Vagina (tissue), 2 donors: ENCODE measurements around the gene PLEKHM3. TPM values are rescaled to one million over a fixed set of nuclear protein-coding genes. Genes with fewer than 3 reads are reported as not detected.

Experiments used
- DNase-seq, 2 donors: peaks; one replicate each; pipeline ENCODE4 v3.0.0-alpha.2; 2017; ENCODE audit errors: extremely low spot score in 2 of 2
- H3K27ac ChIP-seq: fragments of 200-600 bp; sonication (generic); one replicate; pipeline ENCODE4 v1.5.1; 2019
- H3K27me3 ChIP-seq: fragments of 200-600 bp; sonication (generic); one replicate; pipeline ENCODE4 v1.5.1; 2019
- H3K36me3 ChIP-seq, 2 donors: fragments of 200-600 bp; sonication (generic); one replicate each; pipeline ENCODE4 v1.5.1; 2017 to 2019
- H3K4me1 ChIP-seq: fragments of 200-600 bp; sonication (generic); one replicate; pipeline ENCODE4 v1.5.1; 2019
- H3K4me3 ChIP-seq, 2 donors: fragments of 200-600 bp; sonication (generic); 1 replicate in 1 of 2; 2 replicates in 1 of 2; pipeline ENCODE4 v1.5.1; 2016 to 2019
- H3K9me3 ChIP-seq: fragments of 200-600 bp; sonication (generic); one replicate; pipeline ENCODE4 v1.5.1; 2019
- CTCF ChIP-seq, 3 experiments: fragments of 450-650 bp in 2 of 3; fragments of 200-600 bp in 1 of 3; sonication (generic) in 1 of 3; IDR thresholded peaks; one replicate each; pipeline ENCODE4 v1.5.1; 2017 to 2019; ENCODE audit warnings: antibody characterized with exemption in 3 of 3, mild to moderate bottlenecking in 2 of 3, moderate library complexity in 2 of 3
- POLR2A ChIP-seq, 2 donors: fragments of 450-650 bp; IDR thresholded peaks; one replicate each; pipeline ENCODE4 v1.6.1; 2017; ENCODE audit warnings: antibody characterized with exemption in 2 of 2, mild to moderate bottlenecking in 2 of 2, moderate library complexity in 2 of 2
- POLR2AphosphoS5 ChIP-seq, 2 donors: sonication (generic); formaldehyde crosslinking; IDR thresholded peaks; one replicate each; pipeline ENCODE4 v1.9.0; 2017; ENCODE audit warnings: antibody characterized with exemption in 2 of 2, mild to moderate bottlenecking in 2 of 2, low read depth in 1 of 2; ENCODE audit not compliant: insufficient read depth in 1 of 2
- intact Hi-C: fragments of 100-400 bp; cut with DNase I; formaldehyde crosslinking; loops from one replicate; pipeline ENCODE4 v1.15.1; 2023
- total RNA-seq: library from RNA; depleted of rRNA; stranded (reverse); fragments of >200 nt; gene quantifications from one replicate; pipeline ENCODE4 v1.2.3, GENCODE V29; 2016

Gene PLEKHM3
- 21.4 TPM for total RNA-seq

GRCh38 chr2:208025037-208025813, at the start of gene PLEKHM3:
Gene PLEKHM3 (minus strand): TSS chr2:208025527. CDS start chr2:208001639, 23,888 bp downstream.
- no peaks in the 10 kb centered on the region for H3K36me3 ChIP-seq
- H3K4me3 ChIP-seq: peak within 1 kb of the TSS; percentile 69 to 73
- no peaks in the 10 kb centered on the region for H3K9me3 ChIP-seq
- TF ChIP-seq POLR2AphosphoS5 (IDR thresholded peaks at IDR 0.05; ENCODE audit: insufficient read depth in 1 of 2, low read depth in 1 of 2) (peak; percentile 77 to 81), POLR2A (IDR thresholded peaks at IDR 0.05) (no peak), CTCF (IDR thresholded peaks at IDR 0.05) (no peak)
- H3K27me3 ChIP-seq: no peaks in the 10 kb centered on the region
- H3K4me1 ChIP-seq: peaks cover 28% of the 10 kb centered on the region
- no peak for DNase-seq
- intact Hi-C loops: no loop called here
- peak within 1 kb of the TSS; percentile 73 for H3K27ac ChIP-seq

GRCh38 chr2:208074610-208075356, 49.5 kb upstream of the PLEKHM3 start:
- intact Hi-C loops: loop anchor here (10.0 kb wide), 1 partner anchor 330 kb away; no protein-coding TSS in a partner anchor
- Histone ChIP-seq H3K9me3 (no peaks in the 10 kb centered on the region), H3K4me1 (no peaks in the 10 kb centered on the region), H3K36me3 (no peaks in the 10 kb centered on the region), H3K4me3 (no peak overlapping the region), H3K27ac (no peak overlapping the region), H3K27me3 (no peaks in the 10 kb centered on the region)
- no peak for DNase-seq
- TF ChIP-seq CTCF (IDR thresholded peaks at IDR 0.05) (no peak), POLR2AphosphoS5 (IDR thresholded peaks at IDR 0.05; ENCODE audit: insufficient read depth in 1 of 2, low read depth in 1 of 2) (no peak), POLR2A (IDR thresholded peaks at IDR 0.05) (no peak)

GRCh38 chr2:208072250-208072892, 47.0 kb upstream of the PLEKHM3 start:
- no peaks in the 10 kb centered on the region for H3K36me3 ChIP-seq
- no peak for TF ChIP-seq POLR2A (IDR thresholded peaks at IDR 0.05)
- TF ChIP-seq CTCF (IDR thresholded peaks at IDR 0.05): peak; percentile 52 to 66 (median 52)
- H3K9me3 ChIP-seq: no peaks in the 10 kb centered on the region
- H3K27me3 ChIP-seq: no peaks in the 10 kb centered on the region
- H3K4me1 ChIP-seq: no peaks in the 10 kb centered on the region
- intact Hi-C loops: loop anchor here (10.0 kb wide), 1 partner anchor 328 kb away; no protein-coding TSS in a partner anchor
- H3K4me3 ChIP-seq: no peak overlapping the region
- H3K27ac ChIP-seq: no peak overlapping the region
- no peak for DNase-seq

- Histone ChIP-seq H3K27ac (no peak overlapping the region), H3K9me3 (no peaks in the 10 kb centered on the region), H3K4me3 (no peak overlapping the region), H3K4me1 (no peaks in the 10 kb centered on the region), H3K27me3 (no peaks in the 10 kb centered on the region), H3K36me3 (no peaks in the 10 kb centered on the region)
- intact Hi-C loops: no loop called here
- no peak for DNase-seq
- TF ChIP-seq CTCF (IDR thresholded peaks at IDR 0.05): no peak
- TF ChIP-seq POLR2A (IDR thresholded peaks at IDR 0.05): no peak
- no peak for TF ChIP-seq POLR2AphosphoS5 (IDR thresholded peaks at IDR 0.05; ENCODE audit: insufficient read depth in 1 of 2, low read depth in 1 of 2)
Observed at GRCh38 chr2:208069186-208069585, 43.9 kb upstream of the PLEKHM3 start.
